Panc1 (cell line): ENCODE results near the gene FRK. TPM values are rescaled to one million over a fixed set of nuclear protein-coding genes. Genes with fewer than 3 reads are reported as not detected.

Source experiments
- ATAC-seq: fragments of 200-7000 bp; cut with Tn5 transposase; 2 replicates; pipeline ENCODE4 v1.9.1; 2020; ENCODE audit warnings: mild to moderate bottlenecking, moderate library complexity
- BruUV-seq: library from RNA; stranded (reverse); fragments of 400-500 nt; replicated peaks from 2 replicates; lab custom pipeline; 2021; lab: Mats Ljungman, UMichigan
- CTCF ChIA-PET: fragments of 300-600 bp; sonication (Branson Sonifier 250); formaldehyde crosslinking; loops from one replicate; lab custom pipeline; 2022; ENCODE audit warnings: antibody characterized with exemption; lab: Charles Lee
- POLR2A ChIA-PET: fragments of 300-600 bp; sonication (Branson Sonifier 250); formaldehyde crosslinking; loops from one replicate; lab custom pipeline; 2022; ENCODE audit warnings: antibody characterized with exemption; lab: Charles Lee
- DNase-seq: peaks from one replicate; pipeline ENCODE4 v3.0.0-alpha.2; 2010; ENCODE audit warnings: low read depth, low spot score
- H3K27ac ChIP-seq: 2 replicates; pipeline ENCODE4 v1.5.1; 2011; ENCODE audit warnings: mild to moderate bottlenecking, low read length, inconsistent platforms
- H3K27me3 ChIP-seq: fragments of 200-500 bp; sonication (Bioruptor generic); 2 replicates; pipeline ENCODE4 v1.6.0; 2014; ENCODE audit warnings: low read length, inconsistent platforms; ENCODE audit not compliant: control insufficient read depth, insufficient read depth
- H3K36me3 ChIP-seq: fragments of 200-500 bp; sonication (Bioruptor generic); 2 replicates; pipeline ENCODE4 v1.5.1; 2014; ENCODE audit warnings: inconsistent platforms, mild to moderate bottlenecking, low read length, moderate library complexity; ENCODE audit not compliant: control insufficient read depth, insufficient read depth
- H3K4me1 ChIP-seq: 2 replicates; pipeline ENCODE4 v1.5.1; 2011; ENCODE audit warnings: inconsistent platforms, mild to moderate bottlenecking, low read length, moderate library complexity; ENCODE audit not compliant: control insufficient read depth, insufficient read depth
- H3K4me3 ChIP-seq, 2 experiments: 2 replicates each; pipeline ENCODE4 v1.5.1; 2011 to 2012; ENCODE audit warnings: low read depth in 2 of 2, low read length in 2 of 2, mild to moderate bottlenecking in 2 of 2, inconsistent platforms in 1 of 2, moderate library complexity in 1 of 2
- H3K9me3 ChIP-seq: fragments of 200-500 bp; sonication (Bioruptor generic); 2 replicates; pipeline ENCODE4 v1.5.1; 2014; ENCODE audit warnings: low read depth, mild to moderate bottlenecking, inconsistent platforms, low read length, moderate library complexity; ENCODE audit not compliant: control insufficient read depth, insufficient read depth
- CTCF ChIP-seq: fragments of 450-650 bp; IDR thresholded peaks from 2 replicates; pipeline ENCODE4 v1.5.1; 2017; ENCODE audit warnings: mild to moderate bottlenecking
- POLR2AphosphoS5 ChIP-seq: IDR thresholded peaks from 2 replicates; pipeline ENCODE4 v1.6.1; 2012; ENCODE audit warnings: mild to moderate bottlenecking, low read depth, low read length, moderate library complexity
- SIN3A ChIP-seq: IDR thresholded peaks from 2 replicates; pipeline ENCODE4 v1.6.1; 2012; ENCODE audit warnings: low read depth, mild to moderate bottlenecking, low read length, moderate library complexity, borderline replicate concordance; ENCODE audit not compliant: insufficient read depth
- TCF7L2 ChIP-seq: IDR thresholded peaks from 2 replicates; pipeline ENCODE4 v1.6.1; 2011; ENCODE audit warnings: mild to moderate bottlenecking, low read depth, low read length, inconsistent platforms
- in situ Hi-C: cut with HindIII; loops from 2 replicates; pipeline ENCODE4 v1.10.0; 2016; ENCODE audit warnings: low sequenced_read_pairs, low pct_unique_long_range_greater_than_20kb
- intact Hi-C: fragments of 100-400 bp; cut with micrococcal nuclease; formaldehyde crosslinking; loops from one replicate; pipeline ENCODE4 v1.10.0; 2022; ENCODE audit not compliant: unreplicated experiment
- total RNA-seq: library from RNA; stranded (reverse); gene quantifications from one replicate; pipeline ENCODE4 v1.2.1, GENCODE V29; 2021; ENCODE audit not compliant: unreplicated experiment
- TF ChIP-seq, protein P1 (sequence below), 2 experiments: IDR thresholded peaks; 2 replicates each; pipeline ENCODE4 v1.6.1; 2011 to 2012; ENCODE audit warnings: low read depth in 2 of 2, control low read depth in 1 of 2, low read length in 1 of 2, mild to moderate bottlenecking in 1 of 2, moderate library complexity in 1 of 2; ENCODE audit not compliant: insufficient read depth in 1 of 2

The FRK gene
- total RNA-seq, 1 experiment from 2014 or later: 2.5 TPM

DNA sequence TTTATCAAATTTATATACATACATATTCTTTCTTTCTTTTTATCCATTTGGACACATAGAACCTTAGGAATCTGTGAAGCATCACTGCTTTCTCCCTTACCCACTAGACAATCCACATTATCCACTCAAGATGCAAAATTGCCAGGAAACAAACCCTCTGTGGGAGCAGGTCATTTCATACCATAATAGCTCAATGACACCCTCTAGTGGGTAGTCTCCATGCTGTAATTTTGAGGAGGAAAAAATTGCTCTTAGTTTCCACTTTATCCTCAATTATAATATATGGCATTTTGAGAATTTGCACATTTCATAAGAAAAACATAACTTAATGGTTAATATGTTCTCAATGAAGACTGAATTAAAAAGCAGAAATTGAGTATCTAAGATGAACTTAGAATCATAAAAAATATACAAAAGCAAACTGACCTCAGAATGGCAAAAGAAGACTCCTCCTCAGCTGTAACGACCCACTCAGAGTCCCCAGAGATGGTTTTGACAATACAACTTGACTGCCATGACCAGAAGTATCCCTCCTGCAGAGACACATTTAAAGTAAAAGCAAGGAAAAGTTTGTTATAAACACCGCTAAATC, 164.1 kb downstream of the FRK start:
- DNase-seq (peak; percentile 56), ATAC-seq (peak; percentile 76; the same call in 1 of the 2 replicates)
- POLR2A ChIA-PET: no interaction called here
- no peaks in the 10 kb centered on the region for H3K36me3 ChIP-seq
- TF ChIP-seq SIN3A (no peak), CTCF (peak; percentile 85; the same call in 1 of the 2 replicates)
- in situ Hi-C loops: no loop called here
- H3K4me1 ChIP-seq: no peaks in the 10 kb centered on the region
- no peak overlapping the region for H3K27ac ChIP-seq
- intact Hi-C loops: loop anchor here (1.0 to 10.0 kb wide), 2 partner anchors 1148 to 1802 kb away; no protein-coding TSS in a partner anchor
- no peaks in the 10 kb centered on the region; the same call in 1 of the 2 replicates for H3K27me3 ChIP-seq
- no peak overlapping the region for H3K4me3 ChIP-seq
- H3K9me3 ChIP-seq: no peaks in the 10 kb centered on the region
- CTCF ChIA-PET: interaction anchor here (0.6 kb wide), 1 partner anchor 48 kb away, joined by 3 read pairs; no protein-coding TSS in a partner anchor
- no TSS peak for BruUV-seq

DNA sequence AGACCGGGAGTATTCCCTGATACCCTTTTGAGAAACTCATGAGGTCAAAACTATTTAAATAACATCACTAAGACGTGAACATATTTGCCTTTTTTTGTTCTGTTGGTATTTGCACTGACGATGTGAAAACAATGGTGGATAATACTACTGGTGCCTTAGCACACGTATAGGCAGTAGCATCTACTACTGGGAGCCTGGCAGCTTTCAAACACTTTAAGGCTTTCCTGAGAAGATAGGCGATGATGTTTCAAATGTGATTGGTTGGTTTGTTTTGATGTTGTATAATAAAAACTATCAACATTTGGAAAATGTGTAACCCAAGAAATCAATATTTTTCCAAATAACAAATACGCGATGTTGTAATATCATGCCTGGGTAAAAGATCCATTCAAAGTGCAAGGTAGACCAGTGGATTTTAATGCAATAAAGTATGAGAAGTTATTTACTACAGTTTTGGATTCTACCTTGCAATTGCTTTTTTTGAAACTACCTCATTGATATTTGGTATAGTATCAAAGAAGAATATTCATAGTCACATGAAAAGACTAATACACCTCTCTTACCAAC, 166.2 kb downstream of the FRK start:
- Histone ChIP-seq H3K4me1 (no peaks in the 10 kb centered on the region), H3K4me3 (no peak overlapping the region), H3K27me3 (no peaks in the 10 kb centered on the region; the same call in 1 of the 2 replicates), H3K27ac (no peak overlapping the region), H3K9me3 (no peaks in the 10 kb centered on the region), H3K36me3 (no peaks in the 10 kb centered on the region)
- CTCF ChIA-PET: no interaction called here
- in situ Hi-C loops: no loop called here
- TF ChIP-seq CTCF: no peak
- no peak for TF ChIP-seq SIN3A
- TF ChIP-seq, protein P1, sequence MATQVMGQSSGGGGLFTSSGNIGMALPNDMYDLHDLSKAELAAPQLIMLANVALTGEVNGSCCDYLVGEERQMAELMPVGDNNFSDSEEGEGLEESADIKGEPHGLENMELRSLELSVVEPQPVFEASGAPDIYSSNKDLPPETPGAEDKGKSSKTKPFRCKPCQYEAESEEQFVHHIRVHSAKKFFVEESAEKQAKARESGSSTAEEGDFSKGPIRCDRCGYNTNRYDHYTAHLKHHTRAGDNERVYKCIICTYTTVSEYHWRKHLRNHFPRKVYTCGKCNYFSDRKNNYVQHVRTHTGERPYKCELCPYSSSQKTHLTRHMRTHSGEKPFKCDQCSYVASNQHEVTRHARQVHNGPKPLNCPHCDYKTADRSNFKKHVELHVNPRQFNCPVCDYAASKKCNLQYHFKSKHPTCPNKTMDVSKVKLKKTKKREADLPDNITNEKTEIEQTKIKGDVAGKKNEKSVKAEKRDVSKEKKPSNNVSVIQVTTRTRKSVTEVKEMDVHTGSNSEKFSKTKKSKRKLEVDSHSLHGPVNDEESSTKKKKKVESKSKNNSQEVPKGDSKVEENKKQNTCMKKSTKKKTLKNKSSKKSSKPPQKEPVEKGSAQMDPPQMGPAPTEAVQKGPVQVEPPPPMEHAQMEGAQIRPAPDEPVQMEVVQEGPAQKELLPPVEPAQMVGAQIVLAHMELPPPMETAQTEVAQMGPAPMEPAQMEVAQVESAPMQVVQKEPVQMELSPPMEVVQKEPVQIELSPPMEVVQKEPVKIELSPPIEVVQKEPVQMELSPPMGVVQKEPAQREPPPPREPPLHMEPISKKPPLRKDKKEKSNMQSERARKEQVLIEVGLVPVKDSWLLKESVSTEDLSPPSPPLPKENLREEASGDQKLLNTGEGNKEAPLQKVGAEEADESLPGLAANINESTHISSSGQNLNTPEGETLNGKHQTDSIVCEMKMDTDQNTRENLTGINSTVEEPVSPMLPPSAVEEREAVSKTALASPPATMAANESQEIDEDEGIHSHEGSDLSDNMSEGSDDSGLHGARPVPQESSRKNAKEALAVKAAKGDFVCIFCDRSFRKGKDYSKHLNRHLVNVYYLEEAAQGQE (IDR thresholded peaks at IDR 0.05; ENCODE audit: insufficient read depth in 1 of 2, low read depth in 2 of 2, low read length in 1 of 2): no peak
- no peak for TF ChIP-seq POLR2AphosphoS5
- no peak for TF ChIP-seq TCF7L2
- intact Hi-C loops: loop anchor here (10.0 kb wide), 1 partner anchor 1800 kb away; no protein-coding TSS in a partner anchor
- DNase-seq (no peak), ATAC-seq (no peak)
- no TSS peak for BruUV-seq
- POLR2A ChIA-PET: no interaction called here
